GF-D8 (cell line): Measurements from ENCODE around the gene CCL11.
"Not testable (repeated sequence)": the region's sequence is repeated elsewhere in the genome, so short reads cannot be mapped to it uniquely, and the experiment has no call there.

Experiments used
- DNase-seq: peaks from one replicate; lab custom pipeline; 2025; lab: John Stamatoyannopoulos, UW

The CCL11 gene

DNA sequence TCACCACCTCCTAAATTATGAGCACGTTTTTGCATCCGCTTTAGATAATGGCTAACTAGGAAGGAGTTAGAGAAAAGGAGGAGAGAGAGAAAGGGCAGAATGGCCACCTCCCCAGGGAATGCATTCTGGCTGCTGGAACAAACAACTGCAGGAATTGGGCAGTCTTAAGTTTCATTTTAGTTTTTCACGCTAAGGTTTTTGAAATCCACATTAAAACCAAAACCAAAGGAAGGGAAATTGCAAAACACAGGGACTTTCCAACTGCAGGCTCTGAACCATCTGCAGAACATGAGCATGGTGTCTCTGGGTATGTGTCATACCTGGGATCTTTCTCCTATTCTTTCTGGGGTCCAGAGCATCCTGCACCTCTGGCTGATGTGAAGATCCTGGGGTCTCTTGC, 21.6 kb downstream of the CCL11 start:
- no peak for DNase-seq

DNA sequence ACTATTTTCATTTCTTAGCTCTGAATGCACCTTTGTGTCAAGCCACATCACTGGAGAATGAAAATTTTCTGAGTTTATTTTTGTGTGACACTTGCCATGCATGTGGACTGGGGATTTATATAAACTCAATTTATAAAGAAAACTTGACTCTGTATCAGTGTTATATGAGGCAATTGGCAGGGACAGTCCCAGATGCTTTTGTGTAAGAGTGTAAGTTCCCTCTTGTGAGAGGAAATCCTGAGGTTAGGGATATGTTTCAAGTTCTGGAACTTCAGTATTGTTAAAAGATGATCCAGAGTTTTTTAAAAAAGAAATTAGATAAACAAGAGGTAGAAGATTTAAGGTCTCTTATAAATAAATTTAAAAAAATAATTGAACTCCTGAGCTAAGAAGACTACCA, 22.8 kb downstream of the CCL11 start:
- no peak for DNase-seq

DNA sequence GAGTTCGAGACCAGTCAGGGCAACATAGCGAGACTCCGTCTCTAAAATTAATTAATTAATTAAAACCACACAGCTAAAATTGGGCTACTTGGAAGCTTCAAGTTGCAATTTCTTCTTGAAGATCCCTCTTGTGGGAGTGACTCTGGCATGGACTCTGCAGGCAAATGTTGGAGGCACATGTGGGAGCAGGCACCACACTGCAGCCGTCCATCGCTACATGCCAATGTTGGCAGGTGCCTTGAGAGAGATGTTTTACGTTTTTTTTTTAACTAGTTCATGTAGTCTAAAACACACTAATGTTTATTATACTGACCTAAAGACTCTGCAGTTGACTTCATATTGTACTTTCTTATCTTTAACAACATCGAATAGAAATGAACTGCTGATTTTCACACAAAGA, 25.7 kb downstream of the CCL11 start:
- DNase-seq = no peak

DNA sequence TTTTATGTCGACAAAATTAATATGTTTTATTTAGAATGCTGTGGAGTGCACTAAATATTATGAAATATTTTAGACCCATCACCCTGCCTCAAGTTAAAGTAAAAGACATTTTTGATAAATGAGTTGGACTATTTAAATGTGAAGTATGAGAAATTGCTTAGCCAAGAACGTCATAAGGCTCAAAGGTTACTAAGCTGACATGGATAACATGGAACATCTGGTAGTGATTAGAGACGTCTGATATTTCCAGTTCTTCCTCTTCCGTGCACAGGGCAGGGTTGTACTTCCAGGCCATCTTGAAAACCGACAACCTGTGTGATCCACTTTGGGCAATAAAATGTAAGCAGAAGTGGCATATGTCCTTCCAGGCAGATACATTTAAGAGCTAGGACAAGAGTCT, 26.5 kb downstream of the CCL11 start:
- no peak for DNase-seq

DNA sequence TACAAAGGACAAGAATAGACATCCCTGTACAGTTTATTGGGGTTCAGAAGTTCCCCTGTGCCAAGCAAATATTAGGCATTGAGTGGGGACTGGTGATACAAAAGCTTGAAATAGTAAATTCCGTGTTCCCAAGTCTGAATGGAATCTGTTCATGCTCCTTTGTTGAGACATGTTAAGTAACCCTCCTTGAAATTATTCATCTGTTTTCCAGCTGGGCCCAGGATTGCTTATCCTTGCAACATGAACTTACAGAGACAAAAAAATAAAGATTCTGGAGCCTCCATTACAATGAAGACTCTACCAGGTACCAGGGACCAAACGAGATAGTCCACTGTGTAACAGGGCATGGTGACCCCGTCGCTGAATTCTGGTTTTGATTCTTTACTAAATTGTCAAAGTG, 27.6 kb downstream of the CCL11 start:
- DNase-seq = no peak

DNA sequence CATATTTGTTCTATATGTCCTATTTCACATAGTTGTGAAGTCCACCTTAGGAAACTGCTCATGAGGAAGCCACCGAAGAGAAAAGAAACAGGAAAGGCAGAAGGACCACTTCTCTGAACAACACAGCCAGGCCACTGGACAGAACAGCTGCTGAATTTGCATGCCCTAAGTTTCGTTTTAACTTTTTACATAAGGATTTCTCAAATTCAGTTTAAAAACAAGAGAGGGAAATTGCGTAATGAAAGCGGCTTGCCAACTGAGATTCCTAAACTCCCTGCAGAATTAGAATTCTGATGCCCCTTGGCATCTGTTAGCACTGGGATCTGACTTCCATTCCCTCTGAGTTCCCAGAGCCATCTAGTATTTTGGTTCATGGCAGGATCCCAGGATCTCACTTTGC, 28.7 kb downstream of the CCL11 start:
- DNase-seq = no peak

DNA sequence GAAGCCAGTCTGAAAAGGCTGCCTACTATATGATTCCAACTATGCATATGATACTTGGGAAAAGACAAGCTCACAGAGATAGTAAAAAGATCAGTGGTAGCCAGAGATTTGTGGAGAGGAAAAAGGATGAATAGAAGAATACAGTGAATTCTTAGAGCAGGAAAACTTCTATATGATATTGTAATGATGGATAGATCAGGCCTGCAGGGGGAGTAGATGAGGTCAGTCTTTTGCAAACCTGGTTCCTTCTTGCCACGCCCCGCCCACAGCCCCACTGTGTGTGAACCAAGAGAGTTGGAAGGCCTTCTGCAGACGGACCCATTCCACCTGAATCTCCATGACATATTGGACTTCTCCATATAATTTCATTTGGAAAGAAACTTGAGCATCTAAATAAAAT, 32.9 kb downstream of the CCL11 start:
- no peak for DNase-seq

DNA sequence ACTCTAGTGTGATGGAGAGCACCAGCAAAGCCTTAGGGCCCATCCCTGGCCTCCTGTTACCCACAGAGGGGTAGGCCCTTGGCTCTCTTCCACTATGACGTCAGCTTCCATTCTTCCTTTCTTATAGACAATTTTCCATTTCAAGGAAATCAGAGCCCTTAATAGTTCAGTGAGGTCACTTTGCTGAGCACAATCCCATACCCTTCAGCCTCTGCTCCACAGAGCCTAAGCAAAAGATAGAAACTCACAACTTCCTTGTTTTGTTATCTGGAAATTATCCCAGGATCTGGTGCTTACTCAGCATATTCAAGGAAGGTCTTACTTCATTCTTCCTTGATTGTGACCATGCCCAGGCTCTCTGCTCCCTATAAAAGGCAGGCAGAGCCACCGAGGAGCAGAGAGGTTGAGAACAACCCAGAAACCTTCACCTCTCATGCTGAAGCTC, 33.5 kb downstream of the CCL11 start, which contains the start of gene CCL8:
CCL8 (plus strand) TSS at position 397 of the 445 bp plus-strand sequence. CDS start 67 bp downstream, outside the sequence.
- DNase-seq = no peak

DNA sequence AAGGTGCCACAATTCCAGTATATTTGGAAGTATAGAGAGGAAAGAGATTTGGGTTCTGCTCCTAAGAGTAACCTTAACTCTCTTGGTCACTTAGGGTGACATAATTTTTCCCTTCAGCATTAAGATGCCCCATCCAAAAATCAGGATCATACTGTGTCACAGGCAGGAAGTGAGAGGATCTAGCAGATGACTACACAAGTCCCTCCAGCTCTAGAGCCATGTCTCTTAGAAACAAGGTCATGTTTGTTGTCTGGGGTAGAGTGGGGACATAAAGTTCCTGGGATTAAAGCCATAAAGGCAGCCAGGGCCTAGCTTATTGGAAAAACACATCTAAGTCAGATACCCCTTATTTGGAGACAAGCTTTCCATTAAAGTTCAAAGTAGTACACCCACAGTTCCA, 36.4 kb downstream of the CCL11 start:
- no peak for DNase-seq

DNA sequence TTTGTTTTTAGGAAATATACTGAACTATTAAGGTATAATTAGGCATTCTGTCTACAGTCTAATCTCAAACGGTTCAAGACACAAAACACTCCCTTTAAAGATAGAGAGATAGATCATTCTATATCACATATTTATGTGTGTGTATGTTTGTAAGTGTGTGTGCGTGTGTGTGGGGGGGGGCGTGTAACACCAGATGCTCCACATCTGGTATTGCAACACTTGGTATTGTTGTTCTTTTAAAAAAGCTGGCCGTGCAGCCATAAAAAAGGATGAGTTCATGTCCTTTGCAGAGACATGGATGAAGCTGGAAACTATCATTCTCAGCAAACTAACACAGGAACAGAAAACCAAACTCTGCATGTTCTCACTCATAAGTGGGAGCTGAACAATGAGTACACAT, 42.0 kb downstream of the CCL11 start:
- not testable (repeated sequence) for DNase-seq

DNA sequence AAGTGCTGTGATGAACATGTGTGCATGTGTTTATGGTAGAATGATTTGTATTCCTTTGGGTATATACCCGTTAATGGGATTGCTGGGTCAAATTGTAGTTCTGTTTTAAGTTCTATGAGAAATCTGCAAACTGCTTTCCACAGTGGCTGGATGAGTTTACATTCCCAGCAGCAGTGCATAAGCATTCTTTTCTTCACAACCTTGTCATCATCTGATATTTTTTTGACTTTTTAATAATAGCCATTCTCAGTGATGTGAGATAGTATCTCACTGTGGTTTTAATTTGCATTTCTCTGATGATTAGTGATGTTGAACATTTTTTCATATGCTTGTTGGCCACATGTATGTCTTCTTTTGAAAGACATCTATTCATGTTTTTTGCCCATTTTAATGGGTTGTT, 52.2 kb downstream of the CCL11 start:
- no peak for DNase-seq
